BLaER1 (cell line): ENCODE measurements around the gene WFDC1.

Experiments used
- H3K27ac ChIP-seq: shearing (Covaris generic); formaldehyde crosslinking; 2 replicates; pipeline ENCODE4 v1.8.1; 2022
- H3K27me3 ChIP-seq: shearing (Covaris generic); formaldehyde crosslinking; 2 replicates; pipeline ENCODE4 v1.8.1; 2022
- H3K36me3 ChIP-seq: shearing (Covaris generic); formaldehyde crosslinking; 2 replicates; pipeline ENCODE4 v1.8.1; 2022
- H3K4me1 ChIP-seq: shearing (Covaris generic); formaldehyde crosslinking; 2 replicates; pipeline ENCODE4 v1.8.1; 2022
- H3K4me2 ChIP-seq: shearing (Covaris generic); formaldehyde crosslinking; 2 replicates; pipeline ENCODE4 v1.8.1; 2022
- H3K4me3 ChIP-seq: shearing (Covaris generic); formaldehyde crosslinking; 2 replicates; pipeline ENCODE4 v1.8.1; 2022
- H3K9ac ChIP-seq: shearing (Covaris generic); formaldehyde crosslinking; 2 replicates; pipeline ENCODE4 v1.8.1; 2022
- H3K9me3 ChIP-seq: shearing (Covaris generic); formaldehyde crosslinking; 2 replicates; pipeline ENCODE4 v1.8.1; 2022
- H4K20me1 ChIP-seq: shearing (Covaris generic); formaldehyde crosslinking; 2 replicates; pipeline ENCODE4 v1.8.1; 2022
- Cebpa-rat ChIP-seq: shearing (Covaris generic); IDR thresholded peaks from 2 replicates; pipeline ENCODE4 v1.8.1; 2022

WFDC1 gene

DNA sequence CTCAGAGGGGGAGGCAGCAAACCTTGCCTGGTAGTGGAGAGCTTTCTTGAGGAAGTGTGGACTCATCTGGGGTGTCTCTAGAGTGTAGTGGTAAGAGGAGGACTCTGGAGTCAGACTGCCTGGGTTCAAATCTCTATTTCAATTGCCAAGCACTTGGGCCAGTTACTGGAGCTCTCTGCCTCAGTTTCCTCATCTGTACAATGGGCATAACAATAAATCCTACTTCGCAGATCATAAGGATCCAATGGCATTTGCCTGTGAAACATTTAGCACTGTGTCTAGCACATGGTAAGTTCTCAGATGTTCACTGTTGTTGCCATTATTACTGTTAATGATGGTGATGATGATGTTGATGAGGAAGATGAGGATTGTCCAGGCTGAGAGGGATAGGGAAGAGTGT lies 23.6 kb upstream of the WFDC1 start:
- no peak for TF ChIP-seq Cebpa-rat

DNA sequence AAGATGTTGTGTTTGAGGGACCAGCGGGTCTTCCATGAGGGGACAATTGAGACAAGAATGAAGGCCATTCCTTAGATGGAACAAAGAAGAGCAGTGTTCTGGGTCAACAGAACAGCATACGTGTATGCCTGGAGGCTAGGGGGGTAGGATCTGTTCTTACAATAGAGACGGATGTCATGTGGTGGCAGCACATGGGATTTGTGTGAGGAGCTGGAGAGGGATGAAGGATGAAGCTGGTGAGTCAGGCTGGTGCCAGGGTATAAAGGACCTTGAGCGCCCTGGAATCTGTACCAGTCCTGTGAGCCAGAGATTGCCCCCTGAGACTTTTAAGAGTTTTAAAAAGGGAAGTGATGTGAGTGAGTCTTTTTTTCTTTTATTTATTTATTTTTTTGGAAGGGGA lies 22.8 kb upstream of the WFDC1 start:
- no peaks in the 10 kb centered on the region for H3K27me3 ChIP-seq
- H3K4me3 ChIP-seq = no peak overlapping the region
- H3K27ac ChIP-seq = no peak overlapping the region
- TF ChIP-seq Cebpa-rat = no peak
- no peaks in the 10 kb centered on the region for H3K9me3 ChIP-seq
- peaks cover 5% of the 10 kb centered on the region; the same call in 1 of the 2 replicates for H3K4me1 ChIP-seq
- H3K4me2 ChIP-seq = no peak overlapping the region
- H3K9ac ChIP-seq = no peak overlapping the region
- H3K36me3 ChIP-seq = no peaks in the 10 kb centered on the region
- H4K20me1 ChIP-seq = no peaks in the 10 kb centered on the region

More for the DNA sequence above, 23.6 kb upstream of the WFDC1 start:
- Histone ChIP-seq H4K20me1 (no peaks in the 10 kb centered on the region), H3K9ac (no peak overlapping the region), H3K27me3 (no peaks in the 10 kb centered on the region), H3K4me1 (peaks cover 5% of the 10 kb centered on the region; the same call in 1 of the 2 replicates), H3K36me3 (no peaks in the 10 kb centered on the region), H3K4me3 (no peak overlapping the region), H3K4me2 (no peak overlapping the region), H3K9me3 (no peaks in the 10 kb centered on the region), H3K27ac (no peak overlapping the region)

DNA sequence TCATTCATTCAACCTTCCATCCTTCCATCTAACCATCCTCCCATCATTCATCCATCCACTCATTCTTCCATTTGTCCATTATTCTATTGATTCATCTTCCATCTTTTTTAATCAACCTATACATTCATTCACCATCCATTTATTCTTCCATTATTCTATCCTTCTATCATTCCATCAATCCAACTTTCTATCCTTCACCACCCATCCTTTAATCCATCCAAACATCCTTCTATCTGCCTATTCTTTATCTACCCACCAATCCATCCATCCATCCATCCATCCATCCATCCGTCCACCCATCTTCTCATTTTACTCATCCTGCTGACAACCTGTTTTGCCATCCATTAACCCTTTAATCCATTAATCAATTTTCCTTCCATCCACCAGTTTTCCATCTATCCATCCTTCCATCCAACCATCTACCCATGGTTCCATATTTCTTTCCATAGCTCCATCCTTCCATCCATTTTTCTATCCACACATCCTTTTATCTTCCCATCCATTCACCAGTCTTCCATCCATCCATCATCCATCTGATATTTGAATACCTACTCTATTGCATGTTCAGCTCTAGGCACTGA lies 21.8 kb upstream of the WFDC1 start:
- Histone ChIP-seq H3K4me3 (no peak overlapping the region), H3K36me3 (no peaks in the 10 kb centered on the region), H3K27ac (no peak overlapping the region), H3K4me1 (peaks cover 5% of the 10 kb centered on the region; the same call in 1 of the 2 replicates), H3K27me3 (no peaks in the 10 kb centered on the region), H3K9ac (no peak overlapping the region), H4K20me1 (no peaks in the 10 kb centered on the region), H3K9me3 (no peaks in the 10 kb centered on the region), H3K4me2 (no peak overlapping the region)
- no peak for TF ChIP-seq Cebpa-rat

DNA sequence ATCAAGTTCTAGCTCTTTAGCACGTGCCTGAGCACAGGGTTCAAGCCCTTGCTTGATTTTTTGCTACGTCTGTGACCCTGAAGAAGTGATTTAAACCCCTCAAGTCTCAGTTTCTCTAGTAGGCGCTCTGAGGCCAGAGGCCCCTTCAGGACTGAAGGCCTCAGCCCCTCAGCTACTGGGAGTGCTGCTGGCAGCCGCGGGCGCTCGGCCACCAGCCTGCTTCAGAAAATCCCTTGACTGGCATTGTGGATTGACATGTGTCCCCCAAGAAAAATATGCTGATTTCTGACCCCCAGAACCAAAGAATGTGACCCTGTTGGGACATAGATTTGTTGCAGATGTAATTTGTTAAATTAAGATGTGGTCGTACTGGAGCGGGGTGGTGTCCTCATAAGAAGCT lies 20.2 kb upstream of the WFDC1 start:
- H3K9me3 ChIP-seq = no peaks in the 10 kb centered on the region
- no peak overlapping the region for H3K27ac ChIP-seq
- TF ChIP-seq Cebpa-rat = no peak
- no peak overlapping the region for H3K4me2 ChIP-seq
- no peaks in the 10 kb centered on the region for H3K36me3 ChIP-seq
- H4K20me1 ChIP-seq = no peaks in the 10 kb centered on the region
- H3K27me3 ChIP-seq = no peaks in the 10 kb centered on the region
- no peak overlapping the region for H3K9ac ChIP-seq
- peaks cover 5% of the 10 kb centered on the region; the same call in 1 of the 2 replicates for H3K4me1 ChIP-seq
- no peak overlapping the region for H3K4me3 ChIP-seq

DNA sequence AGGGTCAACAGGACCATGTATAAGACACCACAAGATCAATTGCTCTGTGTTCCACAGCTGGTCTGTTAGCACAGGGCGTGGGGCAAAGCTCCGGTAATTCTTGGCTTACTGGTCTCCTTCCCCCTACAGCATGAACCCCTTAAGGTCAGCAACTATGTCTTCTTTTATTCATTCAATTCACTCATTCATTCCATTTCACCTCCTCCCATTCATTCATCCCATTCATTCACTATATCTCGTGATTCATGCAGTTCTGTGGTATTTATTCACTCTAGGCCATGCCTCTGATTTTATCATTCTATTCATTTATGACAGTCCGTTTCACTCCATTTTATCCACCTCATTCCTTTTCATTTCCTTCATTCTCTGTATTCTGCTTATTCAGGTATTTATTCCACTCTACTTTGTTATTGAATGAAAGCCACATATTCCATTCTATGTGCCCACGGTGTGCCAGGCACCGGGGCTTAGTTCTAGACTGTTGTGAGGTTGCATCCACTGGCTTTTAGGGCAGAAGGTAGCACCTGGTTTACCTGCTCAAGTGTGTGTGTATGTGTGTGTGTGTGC lies 19.0 kb upstream of the WFDC1 start:
- Histone ChIP-seq H3K9ac (no peak overlapping the region), H3K4me3 (no peak overlapping the region), H4K20me1 (no peaks in the 10 kb centered on the region), H3K4me1 (peaks cover 5% of the 10 kb centered on the region; the same call in 1 of the 2 replicates), H3K36me3 (no peaks in the 10 kb centered on the region), H3K9me3 (no peaks in the 10 kb centered on the region), H3K4me2 (no peak overlapping the region), H3K27ac (no peak overlapping the region), H3K27me3 (no peaks in the 10 kb centered on the region)
- TF ChIP-seq Cebpa-rat = no peak

DNA sequence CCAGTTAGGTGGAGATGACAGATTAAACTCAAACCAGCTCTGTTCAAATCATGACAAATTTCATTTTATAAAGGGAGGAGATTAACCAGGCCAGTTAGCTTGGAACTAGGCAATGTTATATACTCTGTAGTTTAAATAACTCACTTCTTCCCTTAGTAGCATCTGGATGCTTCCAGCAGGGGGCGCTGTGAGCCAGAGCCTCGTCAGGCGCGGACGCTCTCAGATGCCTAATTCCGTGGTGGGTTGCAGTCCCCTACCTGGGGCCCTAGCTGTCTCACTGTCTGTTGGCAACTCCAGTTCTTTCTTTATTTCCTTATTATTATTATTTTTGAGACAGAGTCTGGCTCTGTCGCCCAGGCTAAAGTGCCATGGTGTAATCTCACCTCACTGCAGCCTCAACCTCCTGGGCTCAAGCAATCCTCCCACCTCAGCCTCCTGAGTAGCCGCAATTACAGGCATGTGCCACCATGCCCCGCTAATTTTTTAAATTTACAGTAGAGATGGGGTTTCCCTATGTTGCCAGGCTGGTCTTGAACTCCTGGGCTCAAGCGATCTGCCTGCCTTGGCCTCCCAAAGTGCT lies 17.3 kb upstream of the WFDC1 start:
- Histone ChIP-seq H3K27me3 (no peaks in the 10 kb centered on the region), H3K4me3 (no peak overlapping the region), H3K4me2 (no peak overlapping the region), H3K27ac (no peak overlapping the region), H3K4me1 (no peaks in the 10 kb centered on the region), H3K9ac (no peak overlapping the region), H3K36me3 (no peaks in the 10 kb centered on the region), H4K20me1 (no peaks in the 10 kb centered on the region), H3K9me3 (no peaks in the 10 kb centered on the region)
- TF ChIP-seq Cebpa-rat = no peak

DNA sequence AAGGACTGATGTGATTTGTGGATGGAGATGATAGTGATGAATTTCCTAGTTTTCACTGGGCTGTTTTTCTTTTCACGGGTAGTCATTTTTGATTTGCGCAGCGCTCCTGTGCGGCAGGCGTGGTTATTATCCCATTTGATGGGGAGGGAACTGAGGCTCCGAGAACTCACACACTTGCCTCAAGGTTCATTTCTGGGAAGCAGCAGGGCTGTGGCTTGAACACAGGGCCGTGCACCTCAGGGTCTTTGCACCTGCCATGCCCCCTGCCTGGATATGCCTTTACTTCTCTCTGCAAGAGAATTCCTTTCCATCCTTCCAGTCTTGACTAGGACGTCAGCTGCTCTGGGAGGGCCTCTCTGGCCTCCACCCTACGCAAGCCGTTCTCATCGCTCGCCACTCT lies 16.3 kb upstream of the WFDC1 start:
- Histone ChIP-seq H3K36me3 (no peaks in the 10 kb centered on the region), H3K4me1 (0 out of 2 replicates have a peak, but pooled peaks cover 3% of the 10 kb centered on the region), H3K27me3 (no peaks in the 10 kb centered on the region), H4K20me1 (no peaks in the 10 kb centered on the region), H3K4me3 (no peak overlapping the region), H3K9ac (no peak overlapping the region), H3K4me2 (no peak overlapping the region), H3K27ac (no peak overlapping the region), H3K9me3 (no peaks in the 10 kb centered on the region)
- TF ChIP-seq Cebpa-rat = no peak

DNA sequence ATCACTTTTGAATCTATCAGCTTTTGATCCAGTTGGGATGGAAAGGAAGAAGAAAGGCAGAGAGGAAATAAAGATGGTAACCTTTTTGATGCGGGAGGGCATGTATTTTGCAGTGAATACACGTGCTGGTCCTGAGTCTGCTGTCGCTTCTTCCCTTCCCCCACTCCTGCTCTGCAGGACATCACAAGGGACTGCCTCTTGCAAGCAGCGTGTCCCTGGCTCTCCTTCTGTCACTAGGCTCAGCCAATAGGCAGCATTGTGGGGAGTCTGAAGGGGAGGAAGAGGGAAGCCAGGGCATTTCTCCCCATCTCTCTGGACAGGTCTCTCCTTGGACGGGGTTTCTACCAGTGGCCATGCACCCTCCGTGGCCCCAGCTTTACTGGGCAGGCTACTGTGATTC lies 15.7 kb upstream of the WFDC1 start:
- Histone ChIP-seq H3K4me2 (no peak overlapping the region), H3K4me3 (no peak overlapping the region), H3K9me3 (no peaks in the 10 kb centered on the region), H4K20me1 (no peaks in the 10 kb centered on the region), H3K9ac (no peak overlapping the region), H3K27me3 (no peaks in the 10 kb centered on the region), H3K4me1 (0 out of 2 replicates have a peak, but pooled peaks cover 5% of the 10 kb centered on the region), H3K27ac (no peak overlapping the region), H3K36me3 (no peaks in the 10 kb centered on the region)
- TF ChIP-seq Cebpa-rat = no peak

DNA sequence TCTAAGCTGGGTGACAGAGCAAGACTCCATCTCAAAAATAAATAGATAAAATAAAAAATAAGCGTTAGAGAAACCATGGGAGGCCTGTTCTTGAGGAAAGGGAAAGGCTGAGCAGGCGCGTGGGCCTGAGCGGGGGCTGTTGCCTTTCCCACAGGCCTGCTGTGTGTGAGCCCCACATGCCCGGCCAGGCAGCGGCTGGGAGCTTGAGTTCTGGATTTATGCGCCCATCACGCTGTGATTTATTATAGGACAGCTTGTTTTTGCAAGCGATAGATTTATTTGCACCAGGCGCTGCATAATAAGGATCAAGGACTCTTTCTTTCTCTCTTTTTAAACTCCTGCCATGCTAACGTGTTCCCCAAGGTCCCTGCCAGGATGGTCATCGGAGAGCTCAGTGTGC lies 14.8 kb upstream of the WFDC1 start:
- no peaks in the 10 kb centered on the region for H3K36me3 ChIP-seq
- H3K9ac ChIP-seq = no peak overlapping the region
- H4K20me1 ChIP-seq = no peaks in the 10 kb centered on the region
- no peaks in the 10 kb centered on the region for H3K9me3 ChIP-seq
- TF ChIP-seq Cebpa-rat = no peak
- H3K27me3 ChIP-seq = no peaks in the 10 kb centered on the region
- H3K27ac ChIP-seq = no peak overlapping the region
- no peak overlapping the region for H3K4me3 ChIP-seq
- H3K4me2 ChIP-seq = no peak overlapping the region
- peaks cover 5% of the 10 kb centered on the region; the same call in 1 of the 2 replicates for H3K4me1 ChIP-seq

DNA sequence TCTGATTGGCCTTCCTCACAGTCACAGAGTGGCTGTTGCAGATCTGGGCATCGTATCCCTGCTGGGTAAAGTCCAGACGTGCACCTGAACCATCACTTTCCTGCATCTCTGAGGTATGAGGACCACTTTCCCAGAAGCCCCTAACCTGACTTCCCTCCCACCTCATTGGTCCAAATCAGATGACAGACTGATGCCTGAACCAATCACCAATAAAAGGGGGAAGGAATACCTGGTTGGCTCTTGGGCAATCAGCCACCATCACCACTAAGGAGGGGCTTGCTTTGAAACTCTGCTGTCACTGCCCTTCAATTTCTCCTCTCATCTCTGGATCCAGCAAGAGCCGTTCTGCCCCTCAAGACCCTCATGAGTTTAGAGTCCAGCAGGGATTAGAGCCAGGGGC lies 13.6 kb upstream of the WFDC1 start:
- no peaks in the 10 kb centered on the region for H3K9me3 ChIP-seq
- H3K27ac ChIP-seq = no peak overlapping the region
- peaks cover 14% of the 10 kb centered on the region for H3K4me1 ChIP-seq
- H3K4me3 ChIP-seq = no peak overlapping the region
- H3K27me3 ChIP-seq = no peaks in the 10 kb centered on the region
- no peak overlapping the region for H3K9ac ChIP-seq
- TF ChIP-seq Cebpa-rat = no peak
- no peaks in the 10 kb centered on the region for H4K20me1 ChIP-seq
- no peaks in the 10 kb centered on the region for H3K36me3 ChIP-seq
- no peak overlapping the region for H3K4me2 ChIP-seq
